ENCODE measurements around the gene OR9Q2. TPM values are rescaled to one million over a fixed set of nuclear protein-coding genes. Genes with fewer than 3 reads are reported as not detected.
"Not testable (repeated sequence)": the region's sequence is repeated elsewhere in the genome, so short reads cannot be mapped to it uniquely, and the experiment has no call there.

Gene OR9Q2
- total RNA-seq, 1 experiment from 2014 or later = not detected

GRCh38 chr11:58204042-58204441, 15.2 kb downstream of the OR9Q2 start, which contains the start of gene OR1S2:
Gene OR1S2 (minus strand): TSS chr11:58204142. CDS start chr11:58204142, 0 bp downstream.
- Histone ChIP-seq H3K9me3 (replicated peaks) (no peaks in the 10 kb centered on the region), H3K27me3 (replicated peaks) (no peaks in the 10 kb centered on the region), H3K27ac (no peak within 1 kb of the TSS), H3K36me3 (no peaks in the 10 kb centered on the region), H3K4me3 (no peak within 1 kb of the TSS), H3K4me1 (replicated peaks) (no peaks in the 10 kb centered on the region)
- no peak for DNase-seq (ENCODE audit: low read depth in 1 of 2, low spot score in 2 of 2)

DNA sequence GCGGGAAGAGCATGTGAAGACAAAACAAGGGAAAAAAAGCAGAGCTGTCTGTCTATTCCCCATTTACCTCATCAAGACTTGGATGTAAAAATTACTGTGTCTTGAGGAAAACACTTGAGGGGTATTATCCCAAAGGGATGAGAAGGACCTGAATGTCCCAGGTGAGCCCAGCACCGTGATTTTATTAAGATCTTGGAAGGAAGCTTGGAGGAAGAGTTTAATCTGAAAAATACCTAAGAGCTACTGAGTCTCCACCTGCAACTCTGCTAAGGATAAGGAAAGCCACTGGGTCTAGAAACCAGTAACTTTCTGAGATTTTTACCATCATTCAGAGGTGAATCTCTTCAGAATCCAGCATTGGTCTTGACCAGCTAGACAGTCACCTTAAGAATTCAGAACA, 23.6 kb downstream of the OR9Q2 start, which contains the start of gene OR1S1:
OR1S1 (plus strand) TSS at position 301 of the 400 bp plus-strand sequence.
- H3K9me3 ChIP-seq (replicated peaks); H3K4me3 ChIP-seq; H3K36me3 ChIP-seq; H3K4me1 ChIP-seq (replicated peaks); DNase-seq (ENCODE audit: low read depth in 1 of 2, low spot score in 2 of 2); H3K27me3 ChIP-seq (replicated peaks); H3K27ac ChIP-seq: not testable (repeated sequence)

GRCh38 chr11:58216476-58216875, 27.6 kb downstream of the OR9Q2 start:
- H3K27me3 ChIP-seq (replicated peaks) = no peaks in the 10 kb centered on the region
- no peaks in the 10 kb centered on the region for H3K36me3 ChIP-seq
- H3K4me3 ChIP-seq = no peak overlapping the region
- no peaks in the 10 kb centered on the region for H3K9me3 ChIP-seq (replicated peaks)
- H3K27ac ChIP-seq = no peak overlapping the region
- no peaks in the 10 kb centered on the region for H3K4me1 ChIP-seq (replicated peaks)
- DNase-seq (ENCODE audit: low read depth in 1 of 2, low spot score in 2 of 2) = no peak

DNA sequence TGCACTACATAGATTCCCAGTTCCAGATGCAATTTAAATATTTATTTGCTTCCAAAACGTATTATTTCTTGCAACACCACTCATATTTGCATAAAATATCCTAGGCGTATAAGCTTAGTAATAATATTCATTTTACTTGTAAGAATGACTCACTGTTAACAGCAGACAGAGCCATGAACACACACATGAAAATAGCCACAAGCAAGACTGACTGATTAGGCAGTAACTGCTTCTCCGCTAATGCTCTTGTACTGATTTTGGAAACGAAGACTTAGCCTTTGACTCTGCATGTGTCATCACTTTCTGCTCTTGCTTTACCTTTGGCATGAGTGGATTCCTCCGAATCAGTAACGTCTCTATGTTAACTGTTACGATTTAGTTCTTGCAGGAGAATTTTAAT, 33.9 kb downstream of the OR9Q2 start:
- Histone ChIP-seq H3K36me3 (no peaks in the 10 kb centered on the region), H3K4me1 (replicated peaks) (no peaks in the 10 kb centered on the region), H3K27me3 (replicated peaks) (no peaks in the 10 kb centered on the region), H3K4me3 (no peak overlapping the region), H3K27ac (no peak overlapping the region), H3K9me3 (replicated peaks) (no peaks in the 10 kb centered on the region)
- DNase-seq (ENCODE audit: low read depth in 1 of 2, low spot score in 2 of 2) = no peak

GRCh38 chr11:58227956-58228615, 39.2 kb downstream of the OR9Q2 start:
- Histone ChIP-seq H3K27me3 (replicated peaks) (no peaks in the 10 kb centered on the region), H3K4me3 (no peak overlapping the region), H3K9me3 (replicated peaks) (no peaks in the 10 kb centered on the region), H3K36me3 (no peaks in the 10 kb centered on the region), H3K4me1 (replicated peaks) (no peaks in the 10 kb centered on the region), H3K27ac (no peak overlapping the region)
- DNase-seq (ENCODE audit: low read depth in 1 of 2, low spot score in 2 of 2) = no peak

Other genes starting within 250 kb of the OR9Q2 start
- not detected in 2 replicates for gene OR9Q1, start 165.2 kb upstream of the OR9Q2 start, total RNA-seq (2014; rRNA removed; shearing (Covaris generic))
- not detected in 2 replicates for gene OR6Q1, start 158.1 kb upstream of the OR9Q2 start, total RNA-seq (2014; rRNA removed; shearing (Covaris generic))
- not detected in 2 replicates for gene OR9I1, start 63.5 kb upstream of the OR9Q2 start, total RNA-seq (2014; rRNA removed; shearing (Covaris generic))
- gene OR1S2, start 15.1 kb downstream of the OR9Q2 start, total RNA-seq (2014; rRNA removed; shearing (Covaris generic)) = not detected in 2 replicates
- not detected in 2 replicates for gene OR1S1, start 23.6 kb downstream of the OR9Q2 start, total RNA-seq (2014; rRNA removed; shearing (Covaris generic))
- gene OR10Q1, start 39.8 kb downstream of the OR9Q2 start, total RNA-seq (2014; rRNA removed; shearing (Covaris generic)) = not detected in 2 replicates
- gene OR10W1, start 79.2 kb downstream of the OR9Q2 start, total RNA-seq (2014; rRNA removed; shearing (Covaris generic)) = not detected in 2 replicates
- gene OR5B17, start 170.0 kb downstream of the OR9Q2 start, total RNA-seq (2014; rRNA removed; shearing (Covaris generic)) = not detected in 2 replicates
- gene OR5B3, start 217.8 kb downstream of the OR9Q2 start, total RNA-seq (2014; rRNA removed; shearing (Covaris generic)) = not detected in 2 replicates
- gene OR5B2, start 239.1 kb downstream of the OR9Q2 start, total RNA-seq (2014; rRNA removed; shearing (Covaris generic)) = not detected in 2 replicates